HepG2 (cell line): ENCODE data around the gene ARHGAP33. TPM values are rescaled to one million over a fixed set of nuclear protein-coding genes. Genes with fewer than 3 reads are reported as not detected.

ENCODE experiments used
- AGO2 ChIP-seq: fragments of 200-400 bp; formaldehyde crosslinking; optimal IDR thresholded peaks from 2 replicates; pipeline ENCODE3; 2017; ENCODE audit warnings: mild to moderate bottlenecking, low read depth, low read length, moderate library complexity
- BCL6 ChIP-seq: IDR thresholded peaks from 2 replicates; pipeline ENCODE4 v1.6.1; 2016; ENCODE audit warnings: missing genetic modification reagents, missing compliant biosample characterization
- BRD4 ChIP-seq: sonication (generic); formaldehyde crosslinking; IDR thresholded peaks from 2 replicates; pipeline ENCODE4 v1.4.0; 2020; ENCODE audit warnings: missing genetic modification reagents
- CAMTA2 ChIP-seq: sonication (generic); formaldehyde crosslinking; IDR thresholded peaks from 2 replicates; pipeline ENCODE4 v1.4.0; 2020; ENCODE audit warnings: mild to moderate bottlenecking, missing genetic modification reagents, borderline replicate concordance
- CENPT ChIP-seq: sonication (generic); formaldehyde crosslinking; IDR thresholded peaks from 2 replicates; pipeline ENCODE4 v1.8.0; 2022; ENCODE audit warnings: low read depth, mild to moderate bottlenecking, moderate library complexity, missing genetic modification reagents
- EZH2 ChIP-seq: conservative IDR thresholded peaks from 2 replicates; pipeline ENCODE4 v1.6.1; 2012; ENCODE audit warnings: mild to moderate bottlenecking, low read depth, low read length, moderate library complexity
- GLI4 ChIP-seq: sonication (generic); formaldehyde crosslinking; IDR thresholded peaks from 2 replicates; pipeline ENCODE4 v1.5.1; 2020; ENCODE audit warnings: missing genetic modification reagents, mild to moderate bottlenecking, moderate library complexity, borderline replicate concordance
- HNRNPH1 ChIP-seq: fragments of 200-400 bp; formaldehyde crosslinking; optimal IDR thresholded peaks from 2 replicates; pipeline ENCODE3; 2017; ENCODE audit warnings: mild to moderate bottlenecking, low read depth, low read length
- NFE2 ChIP-seq: sonication (generic); formaldehyde crosslinking; IDR thresholded peaks from 2 replicates; pipeline ENCODE4 v1.4.0; 2020; ENCODE audit warnings: missing genetic modification reagents
- NFYC ChIP-seq: IDR thresholded peaks from 2 replicates; pipeline ENCODE4 v1.6.1; 2016; ENCODE audit warnings: missing genetic modification reagents, missing compliant biosample characterization
- PLRG1 ChIP-seq: fragments of 450-650 bp; conservative IDR thresholded peaks from 2 replicates; pipeline ENCODE4 v1.6.1; 2016
- RARA ChIP-seq: IDR thresholded peaks from 2 replicates; pipeline ENCODE4 v1.6.1; 2016; ENCODE audit warnings: missing genetic modification reagents, missing compliant biosample characterization
- RFX1 ChIP-seq: fragments of 450-650 bp; IDR thresholded peaks from 2 replicates; pipeline ENCODE4 v1.6.1; 2017
- SOX5 ChIP-seq: IDR thresholded peaks from 2 replicates; pipeline ENCODE4 v1.6.1; 2016; ENCODE audit warnings: borderline replicate concordance
- ZNF282 ChIP-seq: fragments of 450-650 bp; IDR thresholded peaks from 2 replicates; pipeline ENCODE4 v1.6.1; 2018; ENCODE audit not compliant: partially characterized antibody
- ZNF30 ChIP-seq: sonication (generic); formaldehyde crosslinking; IDR thresholded peaks from 2 replicates; pipeline ENCODE4 v1.5.0; 2020; ENCODE audit warnings: mild to moderate bottlenecking, missing genetic modification reagents
- ZNF460 ChIP-seq: sonication (generic); formaldehyde crosslinking; IDR thresholded peaks from 2 replicates; pipeline ENCODE4 v1.5.1; 2020; ENCODE audit warnings: missing genetic modification reagents, mild to moderate bottlenecking, borderline replicate concordance
- ZNF496 ChIP-seq: sonication (generic); formaldehyde crosslinking; IDR thresholded peaks from 2 replicates; pipeline ENCODE4 v1.8.1; 2023; ENCODE audit warnings: mild to moderate bottlenecking, moderate library complexity, missing genetic modification reagents; ENCODE audit not compliant: insufficient replicate concordance
- ZSCAN30 ChIP-seq: sonication (generic); formaldehyde crosslinking; IDR thresholded peaks from 2 replicates; pipeline ENCODE4 v1.5.0; 2020; ENCODE audit warnings: mild to moderate bottlenecking, missing genetic modification reagents
- polyA plus RNA-seq, 8 experiments: library from polyadenylated mRNA; depleted of rRNA in 3 of 8; stranded (reverse) in 7 of 8; unstranded in 1 of 8; fragments of >200 nt; fragmentation: Illumina TruSeq in 4 of 8; extraction: Trizol in 4 of 8; gene quantifications; 2 replicates each; pipeline versions ENCODE4 v1.2.1 to v1.2.3, GENCODE V29; 2011 to 2016; ENCODE audit warnings: low read depth in 4 of 8, missing spikeins in 1 of 8, mixed read lengths in 1 of 8; ENCODE audit not compliant: insufficient read depth in 1 of 8
- total RNA-seq, 5 experiments: library from RNA; depleted of rRNA; stranded (reverse); fragments of >200 nt; fragmentation: Illumina TruSeq; extraction: Trizol; gene quantifications; 2 replicates each; pipeline ENCODE4 v1.2.3, GENCODE V29; 2016; ENCODE audit warnings: low read depth in 1 of 5
- TF ChIP-seq, protein P1 (sequence below): sonication (generic); formaldehyde crosslinking; IDR thresholded peaks from 2 replicates; pipeline ENCODE4 v1.4.0; 2020; ENCODE audit warnings: mild to moderate bottlenecking, missing genetic modification reagents
- TF ChIP-seq, protein P2 (sequence below): sonication (generic); formaldehyde crosslinking; IDR thresholded peaks from 2 replicates; pipeline ENCODE4 v1.8.1; 2023; ENCODE audit warnings: mild to moderate bottlenecking, moderate library complexity, missing genetic modification reagents
- TF ChIP-seq, protein P3 (sequence below): sonication (generic); formaldehyde crosslinking; IDR thresholded peaks from 2 replicates; pipeline ENCODE4 v1.8.0; 2022; ENCODE audit warnings: missing genetic modification reagents, low read depth, mild to moderate bottlenecking, borderline replicate concordance
- TF ChIP-seq, protein P4 (sequence below): sonication (generic); formaldehyde crosslinking; IDR thresholded peaks from 2 replicates; pipeline ENCODE4 v1.5.0; 2020; ENCODE audit warnings: missing genetic modification reagents
- TF ChIP-seq, protein P5 (sequence below): sonication (generic); formaldehyde crosslinking; IDR thresholded peaks from 2 replicates; pipeline ENCODE4 v1.4.0; 2020; ENCODE audit warnings: missing genetic modification reagents

The ARHGAP33 gene
- total and polyA plus RNA-seq, 2 of the 13 experiments (the other 11 are each of a cell fraction or from before 2014, with no cell fraction given), result 1.3 to 2.7 TPM

DNA sequence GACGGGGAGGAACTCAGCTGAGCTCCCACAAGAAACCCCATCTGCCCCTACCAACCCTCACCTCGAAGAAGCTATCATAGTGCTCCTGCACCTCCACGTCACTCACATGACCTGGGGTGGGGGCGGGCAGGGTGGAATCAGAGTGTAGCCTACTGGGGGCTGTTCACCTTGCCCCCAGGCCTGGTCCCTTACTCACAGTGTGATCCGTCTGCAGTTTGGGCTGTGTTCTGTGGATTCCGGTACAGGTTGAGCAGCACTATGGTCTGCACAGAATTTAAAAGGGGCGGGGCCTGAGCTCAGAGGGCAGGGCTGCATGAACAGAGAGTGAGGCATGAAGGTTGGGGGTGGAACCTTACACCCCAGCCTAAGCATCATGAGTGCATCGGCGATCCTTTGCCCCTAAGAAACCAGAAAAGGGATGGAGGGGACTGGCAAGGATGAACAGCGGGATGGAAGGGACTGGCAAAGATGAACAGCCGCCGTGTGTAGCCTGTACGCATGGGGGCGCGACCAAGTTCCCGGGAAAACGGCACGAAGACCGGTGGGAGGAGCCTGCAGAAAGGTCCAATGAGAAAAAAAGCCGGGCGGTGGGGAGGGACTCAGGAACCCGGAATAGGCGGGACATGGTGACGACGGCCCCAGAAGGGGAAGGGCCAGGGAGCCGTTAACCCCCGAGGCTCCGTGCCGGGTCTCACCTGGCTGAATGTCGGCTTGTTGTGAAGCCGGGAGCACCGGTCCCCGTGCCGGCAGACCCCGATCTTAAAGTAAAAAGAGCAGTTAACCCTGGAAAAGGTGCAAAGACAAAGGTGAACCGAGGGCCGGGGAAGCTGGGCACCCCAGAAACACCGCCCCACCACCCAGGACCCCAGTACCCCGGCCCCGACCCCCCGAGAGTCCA is 30.7 kb upstream of the ARHGAP33 start (continued):
- TF ChIP-seq PLRG1 (no peak), HNRNPH1 (no peak), BRD4 (CRISPR knock-in tag) (0 out of 2 replicates have a peak, but pooled peaks have one; percentile 32), GLI4 (CRISPR knock-in tag) (no peak), RARA (no peak), CAMTA2 (CRISPR knock-in tag) (no peak; the same call in 1 of the 2 replicates), CENPT (CRISPR knock-in tag) (no peak), NFE2 (CRISPR knock-in tag) (no peak), NFYC (CRISPR knock-in tag) (peak; percentile 63), ZNF282 (no peak), ZSCAN30 (CRISPR knock-in tag) (no peak), BCL6 (CRISPR knock-in tag) (no peak), ZNF496 (no peak), ZNF30 (CRISPR knock-in tag) (no peak), EZH2 (no peak), SOX5 (no peak), ZNF460 (CRISPR knock-in tag) (no peak), RFX1 (no peak), AGO2 (peak; percentile 21)
- TF ChIP-seq, protein P1, sequence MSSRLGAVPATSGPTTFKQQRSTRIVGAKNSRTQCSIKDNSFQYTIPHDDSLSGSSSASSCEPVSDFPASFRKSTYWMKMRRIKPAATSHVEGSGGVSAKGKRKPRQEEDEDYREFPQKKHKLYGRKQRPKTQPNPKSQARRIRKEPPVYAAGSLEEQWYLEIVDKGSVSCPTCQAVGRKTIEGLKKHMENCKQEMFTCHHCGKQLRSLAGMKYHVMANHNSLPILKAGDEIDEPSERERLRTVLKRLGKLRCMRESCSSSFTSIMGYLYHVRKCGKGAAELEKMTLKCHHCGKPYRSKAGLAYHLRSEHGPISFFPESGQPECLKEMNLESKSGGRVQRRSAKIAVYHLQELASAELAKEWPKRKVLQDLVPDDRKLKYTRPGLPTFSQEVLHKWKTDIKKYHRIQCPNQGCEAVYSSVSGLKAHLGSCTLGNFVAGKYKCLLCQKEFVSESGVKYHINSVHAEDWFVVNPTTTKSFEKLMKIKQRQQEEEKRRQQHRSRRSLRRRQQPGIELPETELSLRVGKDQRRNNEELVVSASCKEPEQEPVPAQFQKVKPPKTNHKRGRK (CRISPR knock-in tag), result no peak
- TF ChIP-seq, protein P2, sequence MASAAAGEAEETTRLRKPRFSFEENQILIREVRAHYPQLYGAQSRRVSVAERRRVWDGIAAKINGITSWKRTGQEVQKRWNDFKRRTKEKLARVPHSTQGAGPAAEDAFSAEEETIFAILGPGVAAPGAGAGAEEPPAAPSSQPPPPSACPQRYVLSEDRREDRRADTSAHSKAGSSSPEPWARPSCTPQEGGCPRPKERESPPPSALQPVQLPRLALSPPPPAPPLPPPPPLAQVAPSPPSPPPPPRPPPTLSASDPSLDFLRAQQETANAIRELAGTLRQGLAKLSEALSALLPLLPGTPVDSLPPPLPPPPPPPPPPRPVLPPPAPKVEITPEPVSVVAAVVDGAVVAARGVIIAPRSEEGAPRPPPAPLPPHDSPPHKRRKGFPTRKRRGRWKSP (CRISPR knock-in tag), result no peak
- TF ChIP-seq, protein P3, sequence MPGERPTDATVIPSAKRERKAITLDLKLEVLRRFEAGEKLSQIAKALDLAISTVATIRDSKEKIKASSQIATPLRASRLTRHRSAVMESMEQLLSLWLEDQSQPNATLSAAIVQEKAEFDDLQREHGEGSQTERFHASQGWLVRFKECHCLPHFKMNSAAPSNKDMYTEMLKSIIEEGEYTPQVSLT (CRISPR knock-in tag), result no peak
- TF ChIP-seq, protein P4, sequence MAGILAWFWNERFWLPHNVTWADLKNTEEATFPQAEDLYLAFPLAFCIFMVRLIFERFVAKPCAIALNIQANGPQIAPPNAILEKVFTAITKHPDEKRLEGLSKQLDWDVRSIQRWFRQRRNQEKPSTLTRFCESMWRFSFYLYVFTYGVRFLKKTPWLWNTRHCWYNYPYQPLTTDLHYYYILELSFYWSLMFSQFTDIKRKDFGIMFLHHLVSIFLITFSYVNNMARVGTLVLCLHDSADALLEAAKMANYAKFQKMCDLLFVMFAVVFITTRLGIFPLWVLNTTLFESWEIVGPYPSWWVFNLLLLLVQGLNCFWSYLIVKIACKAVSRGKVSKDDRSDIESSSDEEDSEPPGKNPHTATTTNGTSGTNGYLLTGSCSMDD (CRISPR knock-in tag), result no peak
- TF ChIP-seq, protein P5, sequence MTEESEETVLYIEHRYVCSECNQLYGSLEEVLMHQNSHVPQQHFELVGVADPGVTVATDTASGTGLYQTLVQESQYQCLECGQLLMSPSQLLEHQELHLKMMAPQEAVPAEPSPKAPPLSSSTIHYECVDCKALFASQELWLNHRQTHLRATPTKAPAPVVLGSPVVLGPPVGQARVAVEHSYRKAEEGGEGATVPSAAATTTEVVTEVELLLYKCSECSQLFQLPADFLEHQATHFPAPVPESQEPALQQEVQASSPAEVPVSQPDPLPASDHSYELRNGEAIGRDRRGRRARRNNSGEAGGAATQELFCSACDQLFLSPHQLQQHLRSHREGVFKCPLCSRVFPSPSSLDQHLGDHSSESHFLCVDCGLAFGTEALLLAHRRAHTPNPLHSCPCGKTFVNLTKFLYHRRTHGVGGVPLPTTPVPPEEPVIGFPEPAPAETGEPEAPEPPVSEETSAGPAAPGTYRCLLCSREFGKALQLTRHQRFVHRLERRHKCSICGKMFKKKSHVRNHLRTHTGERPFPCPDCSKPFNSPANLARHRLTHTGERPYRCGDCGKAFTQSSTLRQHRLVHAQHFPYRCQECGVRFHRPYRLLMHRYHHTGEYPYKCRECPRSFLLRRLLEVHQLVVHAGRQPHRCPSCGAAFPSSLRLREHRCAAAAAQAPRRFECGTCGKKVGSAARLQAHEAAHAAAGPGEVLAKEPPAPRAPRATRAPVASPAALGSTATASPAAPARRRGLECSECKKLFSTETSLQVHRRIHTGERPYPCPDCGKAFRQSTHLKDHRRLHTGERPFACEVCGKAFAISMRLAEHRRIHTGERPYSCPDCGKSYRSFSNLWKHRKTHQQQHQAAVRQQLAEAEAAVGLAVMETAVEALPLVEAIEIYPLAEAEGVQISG (CRISPR knock-in tag), result peak; percentile 64
